ENCODE measurements around the gene SSH2. TPM values are rescaled to one million over a fixed set of nuclear protein-coding genes. Genes with fewer than 3 reads are reported as not detected.

SSH2 gene
- total and polyA plus RNA-seq, 5 donors from 2014 or later: 27.2 to 90.4 (median 38.2) TPM

DNA sequence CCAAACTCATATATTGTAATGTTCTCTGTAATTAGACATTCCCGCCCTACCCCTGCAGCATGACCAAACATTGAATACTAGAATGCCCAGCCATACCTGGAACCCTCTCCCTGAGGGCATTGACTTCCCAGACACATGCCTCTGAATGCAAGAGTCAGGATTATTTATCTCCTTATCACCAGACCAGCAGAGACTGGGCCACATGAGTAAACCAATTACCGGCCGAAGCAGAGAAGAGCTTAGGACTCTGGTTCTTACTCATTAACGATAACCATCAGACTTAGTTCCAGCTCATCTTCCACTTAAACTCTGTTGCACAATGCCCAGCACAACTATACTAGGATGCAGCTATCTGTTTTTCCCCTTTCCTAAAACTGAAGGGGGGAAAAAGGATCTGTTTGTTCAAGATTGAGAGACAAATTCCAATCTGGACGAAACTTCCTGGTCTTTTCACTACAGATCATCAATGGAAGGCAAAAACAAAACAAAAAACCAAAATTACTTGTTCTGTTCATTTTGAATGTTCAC lies 219.1 kb downstream of the SSH2 start:
- Mint-ChIP-seq H3K9me3 (peaks cover 0 to 4% (median 0%) of the 10 kb centered on the region in 7 donors), H3K27me3 (no peaks in the 10 kb centered on the region), H3K4me3 (peak overlapping the region in 1 of 4 donors; percentile 41), H3K4me1 (peaks cover 40 to 94% (median 56%) of the 10 kb centered on the region in 4 donors), H3K36me3 (peaks cover 28% of the 10 kb centered on the region), H3K27ac (peak overlapping the region; percentile 34 to 87 (median 66))
- Histone ChIP-seq H3K27ac (ENCODE audit: insufficient read depth, low read length, poor library complexity, severe bottlenecking) (no peak overlapping the region), H3K27me3 (ENCODE audit: control insufficient read depth, insufficient read depth, low read length) (no peaks in the 10 kb centered on the region), H3K4me1 (ENCODE audit: control insufficient read depth, insufficient read depth, low read length, poor library complexity, severe bottlenecking) (peaks cover 33% of the 10 kb centered on the region), H3K4me3 (ENCODE audit: low read depth, low read length) (no peak overlapping the region), H3K9me3 (ENCODE audit: control insufficient read depth in 2 of 2, low read length in 2 of 2) (no peaks in the 10 kb centered on the region), H3K36me3 (ENCODE audit: control insufficient read depth, insufficient read depth, low read length) (peaks cover 2% of the 10 kb centered on the region)
- DNase-seq (no peak), ATAC-seq (ENCODE audit: low read depth in 2 of 2) (no peak)

DNA sequence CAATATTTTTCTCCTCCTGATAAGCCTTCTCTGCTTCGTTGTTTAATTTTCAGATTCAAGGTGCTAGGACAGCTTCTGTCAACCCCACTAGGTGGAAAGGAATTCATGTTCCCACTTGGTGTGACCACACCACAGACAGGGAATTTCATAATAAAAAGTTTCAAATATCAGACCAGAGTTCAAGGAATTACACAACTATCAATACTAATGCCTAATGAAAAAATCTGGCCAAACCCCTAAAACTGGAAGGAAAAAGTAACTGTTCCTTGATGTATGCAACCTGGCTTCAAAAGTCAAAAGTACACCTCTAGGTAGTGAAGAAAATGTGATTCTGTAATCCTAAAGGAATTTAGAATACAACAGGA lies 219.5 kb downstream of the SSH2 start:
- H3K36me3 ChIP-seq (ENCODE audit: control insufficient read depth, insufficient read depth, low read length): peaks cover 2% of the 10 kb centered on the region
- peaks cover 37 to 92% (median 57%) of the 10 kb centered on the region in 4 donors for H3K4me1 Mint-ChIP-seq
- peak overlapping the region; percentile 34 to 87 (median 66) for H3K27ac Mint-ChIP-seq
- peaks cover 0 to 4% (median 0%) of the 10 kb centered on the region in 7 donors for H3K9me3 Mint-ChIP-seq
- no peak overlapping the region for H3K27ac ChIP-seq (ENCODE audit: insufficient read depth, low read length, poor library complexity, severe bottlenecking)
- no peak overlapping the region for H3K4me3 ChIP-seq (ENCODE audit: low read depth, low read length)
- peaks cover 28% of the 10 kb centered on the region for H3K36me3 Mint-ChIP-seq
- no peaks in the 10 kb centered on the region for H3K9me3 ChIP-seq (ENCODE audit: control insufficient read depth in 2 of 2, low read length in 2 of 2)
- H3K4me1 ChIP-seq (ENCODE audit: control insufficient read depth, insufficient read depth, low read length, poor library complexity, severe bottlenecking): peaks cover 34% of the 10 kb centered on the region
- no peaks in the 10 kb centered on the region for H3K27me3 Mint-ChIP-seq
- DNase-seq: no peak
- H3K4me3 Mint-ChIP-seq: peak overlapping the region in 1 of 4 donors; percentile 83
- no peak for ATAC-seq (ENCODE audit: low read depth in 2 of 2)
- H3K27me3 ChIP-seq (ENCODE audit: control insufficient read depth, insufficient read depth, low read length): no peaks in the 10 kb centered on the region

DNA sequence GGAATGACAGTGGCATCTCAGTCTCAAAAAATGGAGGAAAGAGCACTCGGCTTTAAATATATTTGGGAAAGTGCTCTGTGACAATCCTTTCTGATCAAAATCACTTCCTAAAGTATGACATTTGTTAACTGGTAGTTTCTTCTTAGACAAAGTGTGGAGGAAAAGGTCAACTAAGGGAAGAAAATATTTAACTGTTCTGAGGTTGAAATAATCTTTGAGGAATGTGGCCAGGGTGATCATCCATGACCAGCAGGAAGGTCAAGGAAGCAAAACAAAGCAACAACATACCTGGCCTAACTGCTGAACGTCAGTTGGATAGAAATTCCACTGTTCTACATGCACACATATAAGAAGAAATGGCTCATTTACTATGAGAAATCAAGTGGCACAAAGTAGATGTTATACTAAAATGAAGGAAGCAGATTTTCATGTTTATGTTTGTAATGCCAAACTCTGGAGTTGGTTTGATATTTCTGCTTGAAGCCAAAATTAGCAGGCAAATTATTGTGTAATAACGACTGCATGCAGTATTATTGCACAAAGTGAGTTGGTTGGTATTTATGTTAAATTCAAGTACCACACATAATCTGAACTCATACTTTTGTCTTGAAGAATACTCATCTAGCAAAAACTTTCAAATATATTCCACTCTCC lies 220.0 kb downstream of the SSH2 start:
- Histone ChIP-seq H3K4me3 (ENCODE audit: low read depth, low read length) (no peak overlapping the region), H3K27me3 (ENCODE audit: control insufficient read depth, insufficient read depth, low read length) (no peaks in the 10 kb centered on the region), H3K4me1 (ENCODE audit: control insufficient read depth, insufficient read depth, low read length, poor library complexity, severe bottlenecking) (peaks cover 40% of the 10 kb centered on the region), H3K27ac (ENCODE audit: insufficient read depth, low read length, poor library complexity, severe bottlenecking) (no peak overlapping the region), H3K36me3 (ENCODE audit: control insufficient read depth, insufficient read depth, low read length) (peaks cover 2% of the 10 kb centered on the region), H3K9me3 (ENCODE audit: control insufficient read depth in 2 of 2, low read length in 2 of 2) (no peaks in the 10 kb centered on the region)
- no peaks in the 10 kb centered on the region for H3K27me3 Mint-ChIP-seq
- H3K27ac Mint-ChIP-seq: peak overlapping the region; percentile 35 to 87 (median 81)
- H3K9me3 Mint-ChIP-seq: peaks cover 0 to 4% (median 0%) of the 10 kb centered on the region in 7 donors
- H3K4me3 Mint-ChIP-seq: peak overlapping the region in 2 of 4 donors; percentile 60 to 83
- ATAC-seq (ENCODE audit: low read depth in 2 of 2): no peak
- H3K36me3 Mint-ChIP-seq: peaks cover 28% of the 10 kb centered on the region
- no peak for DNase-seq
- peaks cover 41 to 92% (median 58%) of the 10 kb centered on the region in 4 donors for H3K4me1 Mint-ChIP-seq

DNA sequence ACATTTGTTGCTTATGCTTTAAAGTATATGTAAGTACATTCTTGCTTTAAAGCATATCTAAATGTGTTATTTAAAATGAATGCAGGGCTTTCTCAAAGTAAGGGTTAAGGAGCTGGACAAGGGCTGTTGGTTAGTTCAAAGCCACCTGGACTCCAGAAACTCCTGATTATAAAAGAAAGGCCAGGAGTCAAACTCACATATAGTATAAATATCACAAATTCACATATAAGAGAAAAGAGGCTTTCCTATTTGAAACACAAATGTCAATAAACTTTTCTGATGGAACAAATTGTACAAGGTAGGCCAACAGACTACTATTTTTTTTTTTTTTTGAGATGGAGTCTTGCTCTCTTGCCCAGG lies 222.8 kb downstream of the SSH2 start:
- Histone ChIP-seq H3K4me3 (ENCODE audit: low read depth, low read length) (peak overlapping the region; percentile 82), H3K4me1 (ENCODE audit: control insufficient read depth, insufficient read depth, low read length, poor library complexity, severe bottlenecking) (peaks cover 43% of the 10 kb centered on the region), H3K27ac (ENCODE audit: insufficient read depth, low read length, poor library complexity, severe bottlenecking) (peak overlapping the region; percentile 89), H3K9me3 (ENCODE audit: control insufficient read depth in 2 of 2, low read length in 2 of 2) (no peaks in the 10 kb centered on the region), H3K27me3 (ENCODE audit: control insufficient read depth, insufficient read depth, low read length) (no peaks in the 10 kb centered on the region), H3K36me3 (ENCODE audit: control insufficient read depth, insufficient read depth, low read length) (peaks cover 6% of the 10 kb centered on the region)
- Mint-ChIP-seq H3K27me3 (no peaks in the 10 kb centered on the region), H3K9me3 (peaks cover 0 to 2% (median 0%) of the 10 kb centered on the region in 7 donors), H3K4me3 (peak overlapping the region; percentile 86 to 98 (median 94)), H3K4me1 (peaks cover 38 to 87% (median 61%) of the 10 kb centered on the region in 4 donors), H3K36me3 (peaks cover 21% of the 10 kb centered on the region), H3K27ac (peak overlapping the region; percentile 91 to 99 (median 99))
- DNase-seq: peak in 1 of 3 donors; percentile 38
- ATAC-seq (ENCODE audit: low read depth in 2 of 2): no peak

DNA sequence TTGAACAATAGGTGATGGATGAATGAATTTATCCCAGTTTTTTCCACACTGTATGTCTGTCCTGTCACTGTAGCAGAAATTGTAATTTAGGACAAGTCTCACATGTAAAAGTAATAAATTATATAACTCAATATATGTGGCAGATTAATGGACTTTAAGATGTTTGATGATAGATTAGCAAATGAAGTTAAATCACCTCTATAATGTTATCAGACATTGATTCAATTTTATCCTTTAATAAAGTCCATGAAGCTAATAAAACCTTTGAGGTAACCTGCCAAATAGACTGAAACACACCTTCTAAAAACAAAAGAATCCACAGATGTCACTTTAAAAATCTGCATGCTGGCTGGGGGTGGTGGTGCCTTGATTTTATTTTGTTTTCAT lies 224.0 kb downstream of the SSH2 start:
- H3K27me3 Mint-ChIP-seq: no peaks in the 10 kb centered on the region
- H3K4me1 Mint-ChIP-seq: peaks cover 30 to 75% (median 52%) of the 10 kb centered on the region in 4 donors
- Histone ChIP-seq H3K9me3 (ENCODE audit: control insufficient read depth in 2 of 2, low read length in 2 of 2) (no peaks in the 10 kb centered on the region), H3K36me3 (ENCODE audit: control insufficient read depth, insufficient read depth, low read length) (peaks cover 15% of the 10 kb centered on the region), H3K27ac (ENCODE audit: insufficient read depth, low read length, poor library complexity, severe bottlenecking) (peak overlapping the region; percentile 89), H3K4me1 (ENCODE audit: control insufficient read depth, insufficient read depth, low read length, poor library complexity, severe bottlenecking) (peaks cover 43% of the 10 kb centered on the region), H3K4me3 (ENCODE audit: low read depth, low read length) (peak overlapping the region; percentile 82), H3K27me3 (ENCODE audit: control insufficient read depth, insufficient read depth, low read length) (no peaks in the 10 kb centered on the region)
- no peak for ATAC-seq (ENCODE audit: low read depth in 2 of 2)
- DNase-seq: no peak
- H3K27ac Mint-ChIP-seq: peak overlapping the region; percentile 91 to 99 (median 99)
- H3K36me3 Mint-ChIP-seq: peaks cover 13% of the 10 kb centered on the region
- peaks cover 0 to 2% (median 0%) of the 10 kb centered on the region in 7 donors for H3K9me3 Mint-ChIP-seq
- peak overlapping the region; percentile 86 to 98 (median 94) for H3K4me3 Mint-ChIP-seq

DNA sequence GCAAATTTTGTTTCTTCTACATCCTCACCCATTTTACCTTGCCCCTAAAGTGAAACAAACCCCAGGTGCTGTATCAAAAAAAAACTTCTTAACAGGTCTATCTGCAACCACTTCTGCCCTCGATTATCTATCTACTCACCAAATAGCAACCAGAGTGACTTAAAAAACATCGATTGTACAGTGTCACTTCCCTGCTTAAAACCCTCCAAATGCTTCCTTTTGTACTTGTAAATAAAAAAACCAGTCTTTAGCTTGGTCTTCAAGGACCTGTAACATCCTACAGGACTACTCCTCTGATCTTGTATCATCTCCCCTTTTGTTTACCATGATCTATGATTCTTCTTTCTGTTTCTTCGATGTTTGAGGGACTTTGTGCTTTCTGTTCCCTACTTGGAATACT lies 224.6 kb downstream of the SSH2 start:
- ATAC-seq (ENCODE audit: low read depth in 2 of 2) (peak in 1 of 2 donors; percentile 22), DNase-seq (peak in 2 of 3 donors; percentile 43 to 50)
- H3K27me3 ChIP-seq (ENCODE audit: control insufficient read depth, insufficient read depth, low read length): no peaks in the 10 kb centered on the region
- Mint-ChIP-seq H3K9me3 (peaks cover 0 to 2% (median 0%) of the 10 kb centered on the region in 7 donors), H3K27me3 (no peaks in the 10 kb centered on the region), H3K36me3 (peaks cover 9% of the 10 kb centered on the region), H3K4me3 (peak overlapping the region; percentile 29 to 98 (median 89)), H3K27ac (peak overlapping the region; percentile 89 to 99 (median 91)), H3K4me1 (peaks cover 26 to 71% (median 48%) of the 10 kb centered on the region in 4 donors)
- H3K4me3 ChIP-seq (ENCODE audit: low read depth, low read length): peak overlapping the region; percentile 82
- H3K27ac ChIP-seq (ENCODE audit: insufficient read depth, low read length, poor library complexity, severe bottlenecking): peak overlapping the region; percentile 89
- H3K9me3 ChIP-seq (ENCODE audit: control insufficient read depth in 2 of 2, low read length in 2 of 2): no peaks in the 10 kb centered on the region
- H3K36me3 ChIP-seq (ENCODE audit: control insufficient read depth, insufficient read depth, low read length): peaks cover 16% of the 10 kb centered on the region
- H3K4me1 ChIP-seq (ENCODE audit: control insufficient read depth, insufficient read depth, low read length, poor library complexity, severe bottlenecking): peaks cover 43% of the 10 kb centered on the region

DNA sequence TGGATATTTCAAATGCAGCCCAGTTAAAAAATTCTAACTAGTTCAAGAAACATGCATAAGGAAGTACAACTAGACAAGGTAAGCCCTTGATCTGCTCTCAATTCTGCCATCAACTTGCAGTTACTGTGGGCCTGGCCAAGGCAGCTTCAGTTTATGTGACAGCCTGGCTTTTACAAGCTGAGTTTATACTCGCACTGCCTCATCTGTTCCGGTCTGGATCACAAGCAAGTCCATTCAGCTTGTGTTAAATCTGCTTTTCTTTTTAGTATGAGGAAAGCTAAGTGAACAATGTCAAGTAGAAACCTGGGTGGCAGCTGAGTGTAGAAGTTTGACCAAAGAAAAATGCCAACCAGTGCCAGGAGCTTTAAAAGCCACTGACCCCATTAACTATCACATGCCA lies 230.7 kb downstream of the SSH2 start:
- no peak for DNase-seq
- Mint-ChIP-seq H3K27ac (peak overlapping the region; percentile 76 to 84 (median 81)), H3K4me3 (no peak overlapping the region), H3K36me3 (peaks cover 33% of the 10 kb centered on the region), H3K9me3 (no peaks in the 10 kb centered on the region), H3K4me1 (peaks cover 17 to 39% (median 38%) of the 10 kb centered on the region in 4 donors), H3K27me3 (no peaks in the 10 kb centered on the region)
- no peak overlapping the region for H3K4me3 ChIP-seq (ENCODE audit: low read depth, low read length)
- no peaks in the 10 kb centered on the region for H3K9me3 ChIP-seq (ENCODE audit: control insufficient read depth in 2 of 2, low read length in 2 of 2)
- no peak for ATAC-seq (ENCODE audit: low read depth in 2 of 2)
- H3K4me1 ChIP-seq (ENCODE audit: control insufficient read depth, insufficient read depth, low read length, poor library complexity, severe bottlenecking): peaks cover 6% of the 10 kb centered on the region
- H3K36me3 ChIP-seq (ENCODE audit: control insufficient read depth, insufficient read depth, low read length): peaks cover 62% of the 10 kb centered on the region
- H3K27me3 ChIP-seq (ENCODE audit: control insufficient read depth, insufficient read depth, low read length): no peaks in the 10 kb centered on the region
- H3K27ac ChIP-seq (ENCODE audit: insufficient read depth, low read length, poor library complexity, severe bottlenecking): no peak overlapping the region

Measured in CD4-positive, CD25-positive, alpha-beta regulatory T cell (primary cell).